Breast epithelium (tissue), 4 donors: Measurements from ENCODE around the gene TMEM45B. TPM values are rescaled to one million over a fixed set of nuclear protein-coding genes. Genes with fewer than 3 reads are reported as not detected.

ENCODE experiments used
- DNase-seq, 2 donors: peaks; one replicate each; pipeline ENCODE4 v3.0.0-alpha.2; 2019; ENCODE audit warnings: low spot score in 2 of 2
- H3K27ac ChIP-seq, 2 donors: fragments of 200-600 bp; sonication (generic) in 1 of 2; one replicate each; pipeline ENCODE4 v1.5.1; 2016 to 2019; ENCODE audit warnings: mild to moderate bottlenecking in 1 of 2
- H3K27me3 ChIP-seq, 2 donors: fragments of 200-600 bp; sonication (generic) in 1 of 2; one replicate each; pipeline versions ENCODE4 v1.5.1 to v1.6.0; 2017 to 2019; ENCODE audit warnings: control low read depth in 1 of 2, mild to moderate bottlenecking in 1 of 2
- H3K36me3 ChIP-seq: fragments of 200-600 bp; one replicate; pipeline ENCODE4 v1.5.1; 2019
- H3K4me1 ChIP-seq, 2 donors: fragments of 200-600 bp; sonication (generic); one replicate each; pipeline ENCODE4 v1.5.1; 2016 to 2019; ENCODE audit warnings: control low read depth in 1 of 2
- H3K4me3 ChIP-seq, 3 donors: fragments of 200-600 bp; sonication (generic); 1 replicate in 2 of 3; 2 replicates in 1 of 3; pipeline ENCODE4 v1.5.1; 2016 to 2019; ENCODE audit warnings: mild to moderate bottlenecking in 3 of 3, moderate library complexity in 2 of 3
- H3K9me3 ChIP-seq, 2 donors: fragments of 200-600 bp; sonication (generic) in 1 of 2; one replicate each; pipeline ENCODE4 v1.5.1; 2016 to 2019; ENCODE audit warnings: control low read depth in 1 of 2
- POLR2A ChIP-seq: fragments of 450-650 bp; IDR thresholded peaks from one replicate; pipeline ENCODE4 v1.6.1; 2016; ENCODE audit warnings: antibody characterized with exemption, mild to moderate bottlenecking, moderate library complexity
- POLR2AphosphoS5 ChIP-seq, 3 donors: sonication (generic); formaldehyde crosslinking; IDR thresholded peaks; one replicate each; pipeline ENCODE4 v1.6.1; 2017; ENCODE audit warnings: antibody characterized with exemption in 3 of 3
- intact Hi-C: fragments of 100-400 bp; cut with DNase I; formaldehyde crosslinking; loops from one replicate; pipeline ENCODE4 v1.15.1; 2023; ENCODE audit warnings: low total_unique reads
- total RNA-seq, 3 donors: library from RNA; depleted of rRNA; stranded (reverse); fragments of >200 nt; gene quantifications; one replicate each; pipeline ENCODE4 v1.1.0, GENCODE V29; 2016
- TF ChIP-seq, protein P1 (sequence below), 3 donors: fragments of 450-650 bp; IDR thresholded peaks; one replicate each; pipeline ENCODE4 v1.5.1; 2016 to 2017; ENCODE audit warnings: antibody characterized with exemption in 3 of 3, mild to moderate bottlenecking in 3 of 3, moderate library complexity in 3 of 3

The TMEM45B gene
- total RNA-seq, 3 donors from 2014 or later: 7.3 to 11.8 TPM; not detected in 1

DNA sequence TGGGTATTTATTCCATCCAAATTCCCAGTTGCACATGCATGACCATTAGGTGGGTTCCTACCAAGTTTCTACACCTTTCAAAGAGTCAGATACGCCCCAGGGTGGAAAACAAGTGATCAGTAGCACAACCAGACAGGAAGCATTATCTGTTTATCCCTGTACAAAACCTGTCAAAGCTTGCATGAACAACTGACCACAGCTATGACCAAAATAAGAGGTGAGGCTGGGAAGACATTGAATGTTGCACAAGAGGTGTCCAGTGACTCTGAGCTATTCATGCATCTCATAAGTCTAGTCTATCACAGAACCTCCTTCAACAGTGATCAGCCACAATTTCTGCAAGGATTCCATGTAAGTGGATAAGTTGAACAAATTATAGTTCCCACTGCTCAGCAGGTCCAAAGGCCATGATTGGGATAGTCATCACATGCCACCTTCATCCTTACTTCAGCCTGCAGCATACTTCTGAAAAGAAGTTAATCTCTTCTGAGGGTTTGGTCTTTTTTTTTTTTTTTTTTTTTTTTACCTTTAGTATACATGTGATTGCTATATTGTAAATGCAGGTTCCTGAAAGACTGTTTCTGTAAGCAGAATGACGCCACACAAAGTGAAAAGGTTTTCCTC lies 28.0 kb upstream of the TMEM45B start:
- no peak overlapping the region for H3K27ac ChIP-seq
- H3K9me3 ChIP-seq: no peaks in the 10 kb centered on the region
- no peaks in the 10 kb centered on the region for H3K36me3 ChIP-seq
- no peak for TF ChIP-seq POLR2A
- no peak for TF ChIP-seq POLR2AphosphoS5 (IDR thresholded peaks at IDR 0.05)
- TF ChIP-seq, protein P1, sequence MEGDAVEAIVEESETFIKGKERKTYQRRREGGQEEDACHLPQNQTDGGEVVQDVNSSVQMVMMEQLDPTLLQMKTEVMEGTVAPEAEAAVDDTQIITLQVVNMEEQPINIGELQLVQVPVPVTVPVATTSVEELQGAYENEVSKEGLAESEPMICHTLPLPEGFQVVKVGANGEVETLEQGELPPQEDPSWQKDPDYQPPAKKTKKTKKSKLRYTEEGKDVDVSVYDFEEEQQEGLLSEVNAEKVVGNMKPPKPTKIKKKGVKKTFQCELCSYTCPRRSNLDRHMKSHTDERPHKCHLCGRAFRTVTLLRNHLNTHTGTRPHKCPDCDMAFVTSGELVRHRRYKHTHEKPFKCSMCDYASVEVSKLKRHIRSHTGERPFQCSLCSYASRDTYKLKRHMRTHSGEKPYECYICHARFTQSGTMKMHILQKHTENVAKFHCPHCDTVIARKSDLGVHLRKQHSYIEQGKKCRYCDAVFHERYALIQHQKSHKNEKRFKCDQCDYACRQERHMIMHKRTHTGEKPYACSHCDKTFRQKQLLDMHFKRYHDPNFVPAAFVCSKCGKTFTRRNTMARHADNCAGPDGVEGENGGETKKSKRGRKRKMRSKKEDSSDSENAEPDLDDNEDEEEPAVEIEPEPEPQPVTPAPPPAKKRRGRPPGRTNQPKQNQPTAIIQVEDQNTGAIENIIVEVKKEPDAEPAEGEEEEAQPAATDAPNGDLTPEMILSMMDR (IDR thresholded peaks at IDR 0.05): no peak
- no peak overlapping the region for H3K4me3 ChIP-seq
- intact Hi-C loops: no loop called here
- H3K4me1 ChIP-seq: no peaks in the 10 kb centered on the region
- no peaks in the 10 kb centered on the region for H3K27me3 ChIP-seq
- DNase-seq: no peak

DNA sequence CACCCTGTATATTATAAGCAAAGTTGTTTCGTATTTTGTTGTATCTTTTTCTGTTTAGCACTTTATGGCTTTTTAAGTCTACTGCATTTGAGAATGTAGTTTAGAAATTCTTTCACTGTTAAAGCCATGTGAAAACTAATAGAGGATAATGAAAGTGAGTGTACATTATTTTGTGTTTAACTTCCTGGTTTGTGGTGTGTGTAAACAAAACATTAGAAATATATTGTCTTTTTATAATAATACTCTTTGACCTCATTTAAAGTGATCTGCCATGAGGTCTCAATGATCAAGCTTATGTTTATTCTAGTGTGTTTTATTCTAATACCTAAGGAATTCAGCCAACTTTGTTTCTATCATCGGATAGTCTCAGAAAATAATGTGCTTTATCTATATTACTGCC lies 27.4 kb upstream of the TMEM45B start:
- Histone ChIP-seq H3K27ac (no peak overlapping the region), H3K4me1 (no peaks in the 10 kb centered on the region), H3K36me3 (no peaks in the 10 kb centered on the region), H3K9me3 (no peaks in the 10 kb centered on the region), H3K4me3 (no peak overlapping the region), H3K27me3 (no peaks in the 10 kb centered on the region)
- intact Hi-C loops: no loop called here
- DNase-seq: no peak
- TF ChIP-seq, protein P1 (IDR thresholded peaks at IDR 0.05): no peak
- no peak for TF ChIP-seq POLR2A
- no peak for TF ChIP-seq POLR2AphosphoS5 (IDR thresholded peaks at IDR 0.05)

DNA sequence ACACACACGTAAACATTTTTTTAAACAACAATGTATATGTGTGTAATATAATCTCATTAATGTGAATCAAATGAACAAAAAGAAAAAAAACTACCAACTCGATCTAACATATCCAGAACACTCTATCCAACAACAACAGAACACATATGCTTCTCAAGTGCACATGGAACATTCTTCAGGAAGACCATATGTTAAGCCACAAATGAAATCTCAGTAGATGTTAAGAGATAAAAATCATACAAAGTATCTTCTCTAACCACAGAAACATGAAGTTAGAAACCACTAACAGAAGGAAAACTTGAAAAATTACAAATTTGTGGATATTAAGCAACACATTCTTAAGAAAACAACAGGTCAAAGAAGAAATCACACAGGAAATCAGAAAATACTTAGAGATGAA lies 25.5 kb upstream of the TMEM45B start:
- intact Hi-C loops: no loop called here
- no peaks in the 10 kb centered on the region for H3K4me1 ChIP-seq
- TF ChIP-seq POLR2A (no peak), POLR2AphosphoS5 (IDR thresholded peaks at IDR 0.05) (no peak)
- TF ChIP-seq, protein P1 (IDR thresholded peaks at IDR 0.05): no peak
- H3K9me3 ChIP-seq: peaks cover 3 to 5% of the 10 kb centered on the region in 2 donors
- H3K36me3 ChIP-seq: no peaks in the 10 kb centered on the region
- H3K27me3 ChIP-seq: no peaks in the 10 kb centered on the region
- DNase-seq: no peak
- H3K27ac ChIP-seq: no peak overlapping the region
- no peak overlapping the region for H3K4me3 ChIP-seq

DNA sequence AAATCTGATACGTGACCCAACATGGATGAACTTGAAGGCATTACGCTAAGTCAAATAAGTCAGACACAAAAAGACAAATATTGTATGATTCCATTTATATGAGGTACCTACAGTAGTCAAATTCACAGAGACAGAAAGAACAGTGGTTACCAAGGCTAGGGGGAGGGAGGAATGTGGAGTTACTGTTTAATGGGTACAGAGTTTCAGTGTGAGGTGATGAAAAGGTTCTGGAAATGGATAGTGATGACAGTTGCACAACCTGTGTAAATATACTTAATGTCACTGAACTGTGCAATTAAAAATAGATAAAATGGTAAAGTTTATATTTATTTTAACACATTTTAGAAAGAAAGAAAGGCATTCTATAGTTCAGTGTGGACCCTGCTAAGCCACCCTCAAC lies 24.1 kb upstream of the TMEM45B start:
- Histone ChIP-seq H3K9me3 (peaks cover 5 to 9% of the 10 kb centered on the region in 2 donors), H3K27ac (no peak overlapping the region), H3K4me3 (no peak overlapping the region), H3K4me1 (no peaks in the 10 kb centered on the region), H3K36me3 (no peaks in the 10 kb centered on the region), H3K27me3 (no peaks in the 10 kb centered on the region)
- intact Hi-C loops: no loop called here
- TF ChIP-seq POLR2A: no peak
- TF ChIP-seq POLR2AphosphoS5 (IDR thresholded peaks at IDR 0.05): no peak
- TF ChIP-seq, protein P1 (IDR thresholded peaks at IDR 0.05): no peak
- no peak for DNase-seq

DNA sequence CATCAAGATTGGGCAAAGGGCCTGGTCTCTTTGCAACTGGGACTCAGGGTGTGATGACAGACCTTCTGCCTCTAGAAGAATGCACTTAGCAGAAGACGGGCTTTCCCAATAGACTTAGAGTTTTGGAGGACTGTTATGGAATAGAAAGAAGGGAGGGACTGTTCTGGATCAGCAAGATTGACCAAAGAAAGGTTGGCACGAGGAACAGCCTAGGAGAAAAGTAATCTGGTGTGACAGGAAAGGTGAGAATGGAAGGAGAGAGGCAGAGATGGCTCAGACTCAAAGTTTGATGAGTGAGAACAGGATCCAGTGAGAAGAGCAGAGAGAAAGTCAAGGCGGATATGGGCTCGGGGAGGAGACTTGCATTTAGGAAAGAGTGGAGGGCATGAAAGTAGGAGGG lies 23.0 kb upstream of the TMEM45B start:
- Histone ChIP-seq H3K9me3 (peaks cover 5 to 9% of the 10 kb centered on the region in 2 donors), H3K36me3 (no peaks in the 10 kb centered on the region), H3K4me3 (no peak overlapping the region), H3K27ac (no peak overlapping the region), H3K27me3 (no peaks in the 10 kb centered on the region), H3K4me1 (no peaks in the 10 kb centered on the region)
- DNase-seq: no peak
- intact Hi-C loops: no loop called here
- no peak for TF ChIP-seq POLR2A
- TF ChIP-seq, protein P1 (IDR thresholded peaks at IDR 0.05): no peak
- TF ChIP-seq POLR2AphosphoS5 (IDR thresholded peaks at IDR 0.05): no peak
